H1 (cell line): ENCODE data around the gene ACTR6. TPM values are rescaled to one million over a fixed set of nuclear protein-coding genes. Genes with fewer than 3 reads are reported as not detected.

ENCODE experiments used
- CTCF ChIA-PET: fragments of 300-600 bp; sonication (Branson Sonifier 250); formaldehyde crosslinking; loops from one replicate; lab custom pipeline; 2021; ENCODE audit not compliant: partially characterized antibody; lab: Charles Lee
- POLR2A ChIA-PET: fragments of 300-600 bp; sonication (Branson Sonifier 250); formaldehyde crosslinking; loops from one replicate; lab custom pipeline; 2021; ENCODE audit warnings: inconsistent platforms; ENCODE audit not compliant: partially characterized antibody; lab: Charles Lee
- DNase-seq, 2 experiments: peaks; one replicate each; pipeline versions ENCODE4 v3.0.0 to v3.0.0-alpha.2; 2010 to 2022; ENCODE audit warnings: low spot score in 2 of 2, low read depth in 1 of 2, mixed read lengths in 1 of 2
- FAIRE-seq: peaks from 2 replicates; lab custom pipeline; 2011; peaks lifted over from hg19 to GRCh38; lab: Jason Lieb, UNC
- H2AFZ ChIP-seq: 2 replicates; pipeline ENCODE4 v1.8.1; 2012; ENCODE audit warnings: low read length, inconsistent platforms
- H2AK5ac ChIP-seq: 2 replicates; pipeline ENCODE4 v1.6.1; 2013; ENCODE audit warnings: low read depth, low read length
- H2BK120ac ChIP-seq: replicated peaks from 2 replicates; pipeline ENCODE3; 2013; ENCODE audit warnings: low read depth, low read length, inconsistent platforms
- H2BK12ac ChIP-seq: 2 replicates; pipeline ENCODE4 v1.6.1; 2013; ENCODE audit warnings: low read depth, low read length
- H2BK15ac ChIP-seq: 2 replicates; pipeline ENCODE4 v1.6.1; 2013; ENCODE audit warnings: low read length
- H2BK20ac ChIP-seq: 2 replicates; pipeline ENCODE4 v1.6.1; 2013; ENCODE audit warnings: low read length
- H2BK5ac ChIP-seq: 2 replicates; pipeline ENCODE4 v1.6.1; 2013; ENCODE audit warnings: low read depth, low read length
- H3K14ac ChIP-seq: 2 replicates; pipeline ENCODE4 v1.6.1; 2013; ENCODE audit warnings: inconsistent platforms; ENCODE audit not compliant: insufficient read length
- H3K18ac ChIP-seq: 2 replicates; pipeline ENCODE4 v1.6.1; 2013; ENCODE audit warnings: low read length; ENCODE audit errors: extremely low read depth
- H3K23ac ChIP-seq: 2 replicates; pipeline ENCODE4 v1.6.1; 2013; ENCODE audit warnings: inconsistent platforms; ENCODE audit not compliant: insufficient read length
- H3K23me2 ChIP-seq: 2 replicates; pipeline ENCODE4 v1.6.1; 2013; ENCODE audit warnings: low read depth, low read length
- H3K27ac ChIP-seq: 2 replicates; pipeline ENCODE4 v1.6.1; 2011; ENCODE audit warnings: low read depth, low read length, inconsistent platforms
- H3K27me3 ChIP-seq, 4 experiments: replicated peaks in 1 of 4; 1 replicate in 1 of 4; 2 replicates in 3 of 4; pipeline versions ENCODE4 v1.6.1 to v1.8.1; 2011 to 2013; ENCODE audit warnings: low read length in 3 of 4, mild to moderate bottlenecking in 3 of 4, inconsistent platforms in 2 of 4, mixed read lengths in 2 of 4, moderate library complexity in 1 of 4; ENCODE audit not compliant: control insufficient read depth in 3 of 4, insufficient read depth in 3 of 4; ENCODE audit errors: extremely low read depth in 1 of 4
- H3K36me3 ChIP-seq, 4 experiments: 2 replicates each; pipeline versions ENCODE4 v1.6.1 to v1.8.1; 2011 to 2013; ENCODE audit warnings: mild to moderate bottlenecking in 4 of 4, low read length in 3 of 4, moderate library complexity in 2 of 4, control low read depth in 1 of 4, inconsistent platforms in 1 of 4; ENCODE audit not compliant: insufficient read depth in 4 of 4, control insufficient read depth in 2 of 4
- H3K4ac ChIP-seq: replicated peaks from 2 replicates; pipeline ENCODE3; 2013; ENCODE audit warnings: low read length, low read depth, mixed read lengths, inconsistent platforms; ENCODE audit not compliant: insufficient read length
- H3K4me1 ChIP-seq, 4 experiments: replicated peaks in 1 of 4; 1 replicate in 1 of 4; 2 replicates in 3 of 4; pipeline versions ENCODE4 v1.6.1 to v1.8.1; 2011 to 2013; ENCODE audit warnings: low read length in 3 of 4, inconsistent platforms in 2 of 4, mixed read lengths in 1 of 4; ENCODE audit not compliant: insufficient read depth in 4 of 4, control insufficient read depth in 3 of 4
- H3K4me2 ChIP-seq, 2 experiments: 2 replicates each; pipeline versions ENCODE4 v1.6.1 to v1.8.1; 2011 to 2013; ENCODE audit warnings: low read depth in 2 of 2, low read length in 2 of 2, control low read depth in 1 of 2, inconsistent platforms in 1 of 2, mild to moderate bottlenecking in 1 of 2; ENCODE audit not compliant: insufficient read depth in 1 of 2
- H3K4me3 ChIP-seq, 4 experiments: fragments of 200-600, 300-600 bp in 1 of 4; sonication (generic), shearing (Covaris generic), sonication (Bioruptor Twin) in 1 of 4; 2 replicates each; pipeline versions ENCODE4 v1.5.1 to v1.8.1; 2011 to 2016; ENCODE audit warnings: low read length in 4 of 4, low read depth in 3 of 4, control low read depth in 2 of 4, inconsistent platforms in 2 of 4, mild to moderate bottlenecking in 2 of 4, mixed read lengths in 1 of 4, moderate library complexity in 1 of 4; ENCODE audit not compliant: insufficient read depth in 2 of 4; ENCODE audit errors: extremely low read depth in 1 of 4
- H3K56ac ChIP-seq: replicated peaks from 2 replicates; pipeline ENCODE3; 2013; ENCODE audit warnings: low read depth, mild to moderate bottlenecking, mixed read lengths, low read length, inconsistent platforms; ENCODE audit not compliant: insufficient read length
- H3K79me1 ChIP-seq: 2 replicates; pipeline ENCODE4 v1.6.1; 2013; ENCODE audit warnings: low read depth, low read length, control low read depth
- H3K79me2 ChIP-seq, 2 experiments: 2 replicates each; pipeline versions ENCODE4 v1.6.1 to v1.8.1; 2012 to 2013; ENCODE audit warnings: low read length in 2 of 2, mild to moderate bottlenecking in 2 of 2, inconsistent platforms in 1 of 2; ENCODE audit not compliant: insufficient read depth in 2 of 2, control insufficient read depth in 1 of 2
- H3K9ac ChIP-seq, 4 experiments: replicated peaks in 1 of 4; 1 replicate in 1 of 4; 2 replicates in 3 of 4; pipeline versions ENCODE4 v1.6.1 to v1.8.1; 2011 to 2013; ENCODE audit warnings: low read depth in 3 of 4, low read length in 3 of 4, control low read depth in 2 of 4, mild to moderate bottlenecking in 2 of 4, moderate library complexity in 2 of 4, inconsistent platforms in 1 of 4; ENCODE audit errors: extremely low read depth in 1 of 4
- H3K9me3 ChIP-seq, 2 experiments: 2 replicates each; pipeline versions ENCODE4 v1.6.1 to v1.8.1; 2012 to 2013; ENCODE audit warnings: mild to moderate bottlenecking in 2 of 2, moderate library complexity in 2 of 2, control low read depth in 1 of 2, inconsistent platforms in 1 of 2, low read depth in 1 of 2, low read length in 1 of 2, mixed read lengths in 1 of 2; ENCODE audit not compliant: insufficient read depth in 2 of 2
- H4K20me1 ChIP-seq, 2 experiments: replicated peaks in 1 of 2; 2 replicates each; pipeline versions ENCODE3 to v1.8.1; 2011 to 2013; ENCODE audit warnings: inconsistent platforms in 2 of 2, low read length in 2 of 2, mild to moderate bottlenecking in 1 of 2; ENCODE audit not compliant: insufficient read depth in 2 of 2, control insufficient read depth in 1 of 2
- H4K5ac ChIP-seq: 2 replicates; pipeline ENCODE4 v1.6.1; 2013; ENCODE audit warnings: low read length, low read depth, mixed read lengths, inconsistent platforms; ENCODE audit not compliant: insufficient read length
- H4K8ac ChIP-seq: 2 replicates; pipeline ENCODE4 v1.8.0; 2013; ENCODE audit warnings: mild to moderate bottlenecking, moderate library complexity, low read length, inconsistent platforms; ENCODE audit not compliant: insufficient read depth; ENCODE audit errors: extremely low read depth
- H4K91ac ChIP-seq: replicated peaks from 2 replicates; pipeline ENCODE3; 2013; ENCODE audit warnings: low read length, mixed read lengths, inconsistent platforms; ENCODE audit not compliant: insufficient read length
- BACH1 ChIP-seq: IDR thresholded peaks from 2 replicates; pipeline ENCODE4 v1.6.1; 2012; ENCODE audit warnings: low read length, improper control_type of control experiment
- JUN ChIP-seq: IDR thresholded peaks from 2 replicates; pipeline ENCODE4 v1.6.1; 2011; ENCODE audit warnings: low read depth, mild to moderate bottlenecking, improper control_type of control experiment, low read length
- RBBP5 ChIP-seq: IDR thresholded peaks from 2 replicates; pipeline ENCODE4 v1.7.1; 2012; ENCODE audit warnings: low read depth, mild to moderate bottlenecking, inconsistent platforms, low read length, moderate library complexity, borderline replicate concordance
- TAF1 ChIP-seq: IDR thresholded peaks from 2 replicates; pipeline ENCODE4 v1.6.1; 2011; ENCODE audit warnings: mild to moderate bottlenecking, low read depth, low read length
- WGBS, 2 experiments: shearing (Covaris generic) in 1 of 2; methylation state at CpG; one replicate each; pipeline versions ENCODE4 v1.1.6 to v1.1.7; 2013 to 2015; ENCODE audit warnings: low lambda C conversion rate in 2 of 2, mixed read lengths in 2 of 2, inconsistent platforms in 1 of 2, low coverage in 1 of 2, missing lambda C conversion rate in 1 of 2; ENCODE audit not compliant: insufficient replicate concordance in 2 of 2, insufficient coverage in 1 of 2, insufficient read length in 1 of 2; ENCODE audit errors: extremely low coverage in 1 of 2, missing lambda C conversion rate in 1 of 2; 5-methylcytosine and 5-hydroxymethylcytosine counted together
- polyA plus RNA-seq, 7 experiments: library from polyadenylated mRNA; depleted of rRNA in 3 of 7; stranded (reverse) in 5 of 7; unstranded in 2 of 7; fragments of >200 nt in 5 of 7; fragments of 200-250 nt in 2 of 7; gene quantifications; 1 replicate in 5 of 7; 2 replicates in 1 of 7; 4 replicates in 1 of 7; pipeline versions ENCODE4 v1.2.1 to v1.2.3, GENCODE V29; 2011 to 2013; ENCODE audit warnings: missing spikeins in 2 of 7, mixed read lengths in 2 of 7
- total RNA-seq: library from RNA; stranded (reverse); fragmentation: NEBNext Ultra II Directional; extraction: Animal tissue kit (Norgen Biotek cat#: 25700); gene quantifications from 2 replicates; pipeline ENCODE4 v1.2.1, GENCODE V29; 2021

The ACTR6 gene
- total and polyA plus RNA-seq, 2 of the 8 experiments (the other 6 are each of a cell fraction or from before 2014, with no cell fraction given): 10.2 to 36.8 TPM

GRCh38 chr12:100258127-100258526, 57.5 kb downstream of the ACTR6 start:
- no peak overlapping the region for H3K4ac ChIP-seq
- no peaks in the 10 kb centered on the region for H3K79me1 ChIP-seq
- H3K18ac ChIP-seq: no peak overlapping the region
- H2AK5ac ChIP-seq: no peak overlapping the region
- FAIRE-seq (no peak), DNase-seq (no peak)
- H3K27ac ChIP-seq: no peak overlapping the region
- H2BK20ac ChIP-seq: no peak overlapping the region
- ChIA-PET POLR2A (no interaction called here), CTCF (no interaction called here)
- no peak overlapping the region for H3K4me3 ChIP-seq
- H4K20me1 ChIP-seq: no peaks in the 10 kb centered on the region
- H3K23me2 ChIP-seq: no peaks in the 10 kb centered on the region
- no peak overlapping the region for H2BK15ac ChIP-seq
- no peak overlapping the region for H4K5ac ChIP-seq
- TF ChIP-seq JUN: no peak
- TF ChIP-seq RBBP5: no peak
- no peak for TF ChIP-seq TAF1
- no peak for TF ChIP-seq BACH1
- H2BK5ac ChIP-seq: no peak overlapping the region
- H3K9me3 ChIP-seq: no peaks in the 10 kb centered on the region
- H2AFZ ChIP-seq: no peak overlapping the region
- no peak overlapping the region for H3K14ac ChIP-seq
- H3K9ac ChIP-seq: no peak overlapping the region
- H3K4me2 ChIP-seq: no peak overlapping the region
- no peak overlapping the region for H2BK12ac ChIP-seq
- no peak overlapping the region for H4K8ac ChIP-seq
- no peak overlapping the region for H3K23ac ChIP-seq
- H3K4me1 ChIP-seq: no peaks in the 10 kb centered on the region
- no peak overlapping the region for H2BK120ac ChIP-seq
- 92% methylated on average over 1 of the region's 1 CpG; no CpG with 5 or more reads in 1 of the 2 experiments for WGBS, 2 experiments
- H3K56ac ChIP-seq: no peak overlapping the region
- H3K27me3 ChIP-seq: no peaks in the 10 kb centered on the region
- H4K91ac ChIP-seq: no peak overlapping the region
- H3K36me3 ChIP-seq: no peaks in the 10 kb centered on the region; a peak in 2 of 8 replicates
- no peaks in the 10 kb centered on the region for H3K79me2 ChIP-seq
